ENCODE data around the gene SH3RF3.

DNA sequence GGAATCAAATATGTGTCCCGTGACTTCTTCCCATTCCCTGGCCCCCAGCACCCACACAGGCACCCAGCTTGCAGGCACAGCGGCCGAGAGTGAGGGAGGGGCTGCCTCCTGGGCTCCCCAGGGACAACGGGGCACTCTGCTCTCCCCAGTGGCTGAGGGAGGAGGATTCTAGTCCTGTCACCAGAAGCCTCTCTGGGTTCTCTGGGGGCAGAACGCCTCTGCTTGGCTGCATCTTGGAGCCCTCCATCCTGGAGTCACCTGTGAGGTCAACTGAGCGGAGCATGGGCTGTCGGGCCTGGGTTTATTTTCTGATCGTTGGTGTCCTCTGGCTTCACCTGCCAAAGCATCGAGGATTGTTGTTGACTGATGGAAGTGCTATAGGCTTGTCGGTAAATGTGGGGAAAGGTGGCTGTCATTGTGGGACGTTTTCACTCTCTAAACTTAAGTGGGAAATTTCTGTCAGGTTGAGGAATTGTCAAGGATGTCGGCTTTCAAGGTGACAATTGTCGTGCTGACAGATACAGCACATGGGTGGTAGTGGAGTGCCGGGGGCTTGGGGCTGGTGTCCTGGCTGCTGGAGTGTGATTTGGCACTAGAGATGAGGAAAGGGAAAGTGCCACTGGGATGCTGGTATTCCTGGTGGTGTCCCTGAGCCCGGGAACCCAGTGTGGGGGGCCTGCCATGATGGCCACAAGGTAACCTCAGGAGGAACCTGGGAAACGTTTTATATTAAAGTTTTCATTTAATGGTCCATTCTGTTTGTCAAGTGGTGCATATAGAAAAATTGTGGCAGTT lies 13.6 kb downstream of the SH3RF3 start:
- TF ChIP-seq, protein P1, sequence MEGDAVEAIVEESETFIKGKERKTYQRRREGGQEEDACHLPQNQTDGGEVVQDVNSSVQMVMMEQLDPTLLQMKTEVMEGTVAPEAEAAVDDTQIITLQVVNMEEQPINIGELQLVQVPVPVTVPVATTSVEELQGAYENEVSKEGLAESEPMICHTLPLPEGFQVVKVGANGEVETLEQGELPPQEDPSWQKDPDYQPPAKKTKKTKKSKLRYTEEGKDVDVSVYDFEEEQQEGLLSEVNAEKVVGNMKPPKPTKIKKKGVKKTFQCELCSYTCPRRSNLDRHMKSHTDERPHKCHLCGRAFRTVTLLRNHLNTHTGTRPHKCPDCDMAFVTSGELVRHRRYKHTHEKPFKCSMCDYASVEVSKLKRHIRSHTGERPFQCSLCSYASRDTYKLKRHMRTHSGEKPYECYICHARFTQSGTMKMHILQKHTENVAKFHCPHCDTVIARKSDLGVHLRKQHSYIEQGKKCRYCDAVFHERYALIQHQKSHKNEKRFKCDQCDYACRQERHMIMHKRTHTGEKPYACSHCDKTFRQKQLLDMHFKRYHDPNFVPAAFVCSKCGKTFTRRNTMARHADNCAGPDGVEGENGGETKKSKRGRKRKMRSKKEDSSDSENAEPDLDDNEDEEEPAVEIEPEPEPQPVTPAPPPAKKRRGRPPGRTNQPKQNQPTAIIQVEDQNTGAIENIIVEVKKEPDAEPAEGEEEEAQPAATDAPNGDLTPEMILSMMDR (IDR thresholded peaks at IDR 0.05; ENCODE audit: insufficient read depth, low read depth, low read length) = no peak
- no peak for TF ChIP-seq EZH2 (IDR thresholded peaks at IDR 0.05; ENCODE audit: insufficient read depth, low read length)
